Activated T-helper 2 cell treated with anti-CD3 and anti-CD28 coated beads, Interferon-gamma antibody, Interleukin-2, Interleukin-4, amounts not matched to agents 10 μg/mL and 5 μg/mL and 100 μg/mL, durations not matched to agents 14 hours and 24 hours and 36 hours (primary cell): ENCODE data around the gene DCBLD1. TPM values are rescaled to one million over a fixed set of nuclear protein-coding genes. Genes with fewer than 3 reads are reported as not detected.

Source experiments
- DNase-seq: peaks from one replicate; pipeline ENCODE4 v3.0.0; 2021; ENCODE audit warnings: low spot score
- H3K27ac Mint-ChIP-seq: one replicate; pipeline ENCODE4 v1.8.0; 2021; ENCODE audit warnings: mixed read lengths
- H3K27me3 Mint-ChIP-seq: one replicate; pipeline ENCODE4 v1.8.0; 2021; ENCODE audit warnings: low read depth, mixed read lengths
- H3K36me3 Mint-ChIP-seq: one replicate; pipeline ENCODE4 v1.8.0; 2021; ENCODE audit warnings: low read depth, mixed read lengths
- H3K4me1 Mint-ChIP-seq: one replicate; pipeline ENCODE4 v1.8.0; 2021; ENCODE audit warnings: low read depth, mixed read lengths
- H3K4me3 Mint-ChIP-seq: one replicate; pipeline ENCODE4 v1.8.0; 2021; ENCODE audit warnings: low read depth, mild to moderate bottlenecking, moderate library complexity, mixed read lengths
- H3K9me3 Mint-ChIP-seq: one replicate; pipeline ENCODE4 v1.8.0; 2021; ENCODE audit warnings: mixed read lengths
- intact Hi-C: fragments of 100-400 bp; cut with micrococcal nuclease; formaldehyde crosslinking; loops from one replicate; pipeline ENCODE4 v1.15.1; 2023
- total RNA-seq: library from RNA; stranded (reverse); gene quantifications from 2 replicates; pipeline ENCODE4 v1.2.3, GENCODE V29; 2022

DCBLD1 gene
- total RNA-seq, 1 donor from 2014 or later, result 4.0 TPM

DNA sequence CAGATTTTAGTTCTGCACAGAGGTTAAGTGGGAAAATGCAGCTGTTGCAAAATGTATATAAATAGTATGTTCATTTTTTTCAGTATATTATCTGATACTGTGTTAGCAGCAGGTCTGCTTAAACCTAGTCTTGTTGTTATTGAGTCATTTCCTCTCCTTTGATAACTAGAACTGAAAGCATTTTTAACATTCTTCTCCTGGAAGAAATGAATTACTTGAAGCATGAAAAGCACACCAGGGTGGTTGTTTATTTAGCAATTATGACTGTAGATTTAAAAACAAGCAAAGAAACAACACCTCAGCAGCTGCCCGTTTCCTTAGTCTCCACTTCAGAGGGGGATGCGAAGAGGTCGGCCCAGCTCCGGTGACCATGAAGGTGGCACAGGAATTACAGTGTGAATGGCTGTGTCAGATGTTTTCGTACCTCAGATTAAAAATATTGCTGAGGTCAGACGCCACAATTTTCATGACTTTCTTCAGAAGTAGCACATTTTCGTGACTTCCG, 66.4 kb downstream of the DCBLD1 start:
- peak overlapping the region; percentile 68 for H3K4me3 Mint-ChIP-seq
- peaks cover 6% of the 10 kb centered on the region for H3K27me3 Mint-ChIP-seq
- no peaks in the 10 kb centered on the region for H3K9me3 Mint-ChIP-seq

DNA sequence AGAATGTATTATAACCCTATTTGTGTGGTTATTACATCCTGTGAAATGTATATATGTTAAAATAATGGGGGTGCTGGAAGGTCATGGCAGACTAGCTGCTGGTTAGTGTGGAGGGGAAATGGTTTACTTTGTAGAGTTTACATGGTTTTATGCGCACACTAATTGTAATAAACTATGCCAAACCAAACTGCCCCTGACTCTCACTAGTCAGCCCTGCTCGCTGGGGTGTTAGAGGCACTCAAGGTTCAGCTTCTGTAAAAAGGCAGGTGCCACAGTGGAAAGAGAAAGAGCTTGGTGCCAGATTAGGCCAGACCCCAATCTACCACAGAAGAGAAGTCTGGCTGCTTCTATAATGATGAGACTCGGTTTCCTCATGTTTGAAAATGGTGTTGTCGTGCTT, 67.1 kb downstream of the DCBLD1 start:
- Mint-ChIP-seq H3K27ac (peak overlapping the region; percentile 73), H3K27me3 (peaks cover 6% of the 10 kb centered on the region), H3K4me1 (peaks cover 41% of the 10 kb centered on the region), H3K36me3 (peaks cover 9% of the 10 kb centered on the region), H3K4me3 (peak overlapping the region; percentile 62), H3K9me3 (no peaks in the 10 kb centered on the region)
- DNase-seq, result no peak
- intact Hi-C loops, result loop anchor here (2.0 to 5.0 kb wide), 3 partner anchors 19 to 87 kb away; no protein-coding TSS in a partner anchor

More for the DNA sequence above, 66.4 kb downstream of the DCBLD1 start:
- intact Hi-C loops, result loop anchor here (1.0 to 5.0 kb wide), 5 partner anchors 20 to 87 kb away; partner anchors contain the start of genes DCBLD1 and GOPC
- Mint-ChIP-seq H3K27ac (peak overlapping the region; percentile 73), H3K36me3 (peaks cover 9% of the 10 kb centered on the region), H3K4me1 (peaks cover 41% of the 10 kb centered on the region)
- DNase-seq, result peak; percentile 18

DNA sequence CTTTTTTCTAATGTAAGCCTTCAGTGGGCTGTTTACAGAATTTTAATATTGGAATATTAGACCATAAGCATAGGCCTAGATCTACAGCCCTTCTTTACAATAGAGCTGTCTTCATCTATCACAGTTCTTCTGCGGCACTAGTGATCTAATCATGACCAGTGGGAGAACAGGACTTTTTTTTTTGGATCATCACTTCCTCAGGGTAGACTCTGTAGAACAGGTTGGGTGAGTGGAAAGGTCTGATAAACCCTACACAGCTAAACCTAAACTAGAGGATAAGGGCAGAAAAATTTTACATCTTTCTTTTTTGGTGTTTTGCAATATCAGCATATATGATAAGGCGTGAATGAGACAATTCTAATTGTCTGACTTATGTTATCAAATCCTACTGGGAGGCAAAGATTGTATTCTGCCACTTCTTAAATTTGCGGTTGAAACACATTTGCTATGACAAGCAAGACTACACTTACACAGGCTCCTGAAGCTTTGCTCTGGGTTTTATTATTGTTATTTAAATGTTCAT, 67.7 kb downstream of the DCBLD1 start:
- H3K4me3 Mint-ChIP-seq, result no peak overlapping the region
- H3K4me1 Mint-ChIP-seq, result peaks cover 42% of the 10 kb centered on the region
- H3K9me3 Mint-ChIP-seq, result no peaks in the 10 kb centered on the region
- intact Hi-C loops, result no loop called here
- no peak for DNase-seq
- peak overlapping the region; percentile 73 for H3K27ac Mint-ChIP-seq
- H3K27me3 Mint-ChIP-seq, result peaks cover 7% of the 10 kb centered on the region
- peaks cover 9% of the 10 kb centered on the region for H3K36me3 Mint-ChIP-seq

GRCh38 chr6:117550618-117551242, 68.3 kb downstream of the DCBLD1 start:
- H3K36me3 Mint-ChIP-seq, result peaks cover 9% of the 10 kb centered on the region
- intact Hi-C loops, result no loop called here
- DNase-seq, result no peak
- peaks cover 8% of the 10 kb centered on the region for H3K27me3 Mint-ChIP-seq
- no peak overlapping the region for H3K27ac Mint-ChIP-seq
- no peak overlapping the region for H3K4me3 Mint-ChIP-seq
- no peaks in the 10 kb centered on the region for H3K9me3 Mint-ChIP-seq
- H3K4me1 Mint-ChIP-seq, result peaks cover 43% of the 10 kb centered on the region

DNA sequence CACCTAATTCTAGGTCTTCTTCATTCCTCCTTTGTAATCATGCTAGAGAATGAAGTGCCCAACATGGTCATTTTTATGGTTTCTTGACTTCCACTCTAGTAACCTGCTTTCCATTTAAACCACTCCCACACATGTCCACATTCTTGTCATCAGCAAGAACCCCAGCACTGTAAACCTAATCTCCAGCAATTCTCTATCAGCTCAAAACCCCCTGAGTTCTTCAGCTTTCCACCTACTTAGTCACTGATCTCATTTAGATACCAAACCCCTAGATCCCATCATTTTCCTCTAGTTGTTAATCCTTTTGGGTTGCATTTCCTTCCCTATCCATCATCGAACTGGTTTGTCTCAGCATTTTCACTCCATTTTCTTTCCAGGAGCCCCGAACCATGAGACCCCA, 70.1 kb downstream of the DCBLD1 start:
- Mint-ChIP-seq H3K9me3 (no peaks in the 10 kb centered on the region), H3K4me1 (peaks cover 33% of the 10 kb centered on the region), H3K27me3 (peaks cover 2% of the 10 kb centered on the region), H3K4me3 (no peak overlapping the region), H3K36me3 (no peaks in the 10 kb centered on the region), H3K27ac (no peak overlapping the region)
- intact Hi-C loops, result no loop called here
- DNase-seq, result no peak

DNA sequence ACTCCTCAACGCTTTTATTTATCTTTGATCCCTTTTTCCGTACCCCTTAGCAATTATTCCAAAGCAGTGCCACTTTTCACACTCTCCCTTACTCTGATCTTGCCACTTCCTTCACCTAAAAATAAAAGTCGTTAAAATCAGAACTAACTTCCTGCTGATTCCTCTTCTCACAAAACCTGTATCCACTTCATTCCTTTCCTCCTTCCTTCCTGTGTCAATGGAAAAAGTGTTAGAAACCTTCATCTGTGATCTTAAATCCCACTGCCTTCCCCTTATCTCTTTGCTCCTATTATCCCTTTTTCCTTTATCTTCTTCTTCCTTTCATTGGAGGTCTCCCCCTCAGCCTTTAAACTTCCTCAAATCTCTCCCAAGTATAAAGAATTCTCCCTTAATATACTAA, 70.7 kb downstream of the DCBLD1 start:
- Mint-ChIP-seq H3K36me3 (no peaks in the 10 kb centered on the region), H3K27ac (no peak overlapping the region), H3K4me3 (no peak overlapping the region), H3K9me3 (no peaks in the 10 kb centered on the region), H3K4me1 (peaks cover 31% of the 10 kb centered on the region), H3K27me3 (peaks cover 2% of the 10 kb centered on the region)
- no peak for DNase-seq
- intact Hi-C loops, result no loop called here

DNA sequence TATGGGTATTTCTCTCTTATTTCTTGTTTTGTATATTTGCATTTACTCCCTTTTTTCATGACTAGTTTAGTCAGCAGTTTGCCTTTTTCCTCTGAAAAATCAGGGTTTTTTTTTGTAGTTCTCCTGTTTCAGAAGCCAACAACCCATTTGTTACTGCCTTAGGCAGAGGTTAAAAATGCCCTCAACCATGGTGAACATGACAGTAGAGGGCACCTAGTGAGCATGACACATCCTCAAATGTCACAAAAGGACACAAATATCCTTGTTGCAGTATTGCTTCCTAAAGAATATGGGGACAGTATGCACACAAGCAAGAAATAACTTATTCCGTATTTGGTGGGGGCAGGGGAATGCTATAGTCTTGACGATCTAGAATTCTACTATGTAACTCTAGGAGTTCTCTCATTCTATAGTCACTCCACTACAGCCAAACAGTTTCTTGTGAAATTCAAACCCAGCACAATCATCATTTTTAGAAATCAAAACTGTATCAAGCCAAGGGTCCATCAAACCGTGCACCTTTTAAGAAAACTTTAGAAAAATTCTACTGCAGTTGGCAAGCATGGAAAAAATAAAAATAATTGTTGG, 72.9 kb downstream of the DCBLD1 start:
- Mint-ChIP-seq H3K27ac (no peak overlapping the region), H3K36me3 (no peaks in the 10 kb centered on the region), H3K27me3 (peaks cover 2% of the 10 kb centered on the region), H3K9me3 (no peaks in the 10 kb centered on the region), H3K4me1 (peaks cover 10% of the 10 kb centered on the region), H3K4me3 (no peak overlapping the region)
- intact Hi-C loops, result loop anchor here (5.0 kb wide), 1 partner anchor 208 kb away; no protein-coding TSS in a partner anchor
- no peak for DNase-seq

DNA sequence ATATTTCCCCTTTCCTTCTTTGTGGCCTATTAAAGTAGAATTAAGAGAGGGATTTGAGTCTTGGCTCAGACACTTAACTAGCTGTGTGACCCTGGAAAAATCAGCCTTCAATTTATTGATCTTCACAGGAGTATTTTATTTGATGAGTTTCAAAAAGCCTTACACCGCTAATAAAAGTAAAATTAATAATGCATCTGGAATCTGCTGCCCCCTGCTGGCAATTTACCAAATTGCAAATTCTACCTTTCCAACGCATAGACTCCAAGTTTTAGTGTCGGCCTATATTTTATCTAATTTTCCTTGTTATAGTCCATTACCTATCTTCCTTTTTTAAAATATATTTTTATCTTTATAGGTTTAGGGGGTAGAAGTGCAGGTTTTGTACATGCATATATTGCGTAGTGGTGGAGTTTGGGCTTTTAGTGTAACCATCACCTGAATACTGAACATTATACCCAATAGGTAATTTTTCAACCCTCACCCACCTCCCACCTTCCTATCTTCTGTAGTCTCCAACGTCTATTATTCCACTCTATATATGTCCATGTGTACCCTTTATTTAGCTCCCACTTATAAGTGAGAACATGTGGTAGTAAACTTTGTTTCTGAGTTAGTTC, 73.5 kb downstream of the DCBLD1 start:
- intact Hi-C loops, result loop anchor here (1.0 to 5.0 kb wide), 3 partner anchors 49 to 209 kb away; no protein-coding TSS in a partner anchor
- Mint-ChIP-seq H3K36me3 (no peaks in the 10 kb centered on the region), H3K27ac (no peak overlapping the region), H3K4me3 (no peak overlapping the region), H3K9me3 (no peaks in the 10 kb centered on the region), H3K27me3 (peaks cover 2% of the 10 kb centered on the region), H3K4me1 (peaks cover 4% of the 10 kb centered on the region)
- DNase-seq, result peak; percentile 27

GRCh38 chr6:117557951-117558350, 75.5 kb downstream of the DCBLD1 start:
- Mint-ChIP-seq H3K27me3 (peaks cover 2% of the 10 kb centered on the region), H3K4me3 (no peak overlapping the region), H3K36me3 (peaks cover 6% of the 10 kb centered on the region), H3K4me1 (peaks cover 5% of the 10 kb centered on the region), H3K9me3 (no peaks in the 10 kb centered on the region), H3K27ac (no peak overlapping the region)
- no peak for DNase-seq
- intact Hi-C loops, result loop anchor here (2.0 to 5.0 kb wide), 2 partner anchors 47 to 211 kb away; no protein-coding TSS in a partner anchor

DNA sequence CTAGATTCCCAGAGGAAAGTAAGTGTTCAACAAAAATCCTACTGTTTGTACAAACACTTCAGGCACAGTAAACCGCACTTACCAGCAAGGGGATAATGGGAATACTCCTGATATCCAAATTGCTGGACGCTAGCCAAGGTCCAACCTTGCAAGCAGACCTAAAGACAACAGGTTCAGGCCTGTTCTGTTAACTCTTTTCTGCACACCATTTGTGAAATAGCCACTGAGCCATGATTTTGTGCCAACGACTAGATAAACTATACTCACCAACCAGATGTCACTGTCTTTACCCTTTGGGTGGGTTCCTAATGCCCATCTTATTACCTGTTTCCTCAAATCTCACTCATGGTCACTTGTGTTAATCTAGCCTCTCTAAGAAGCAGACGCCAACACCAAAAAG, 76.3 kb downstream of the DCBLD1 start:
- no peak overlapping the region for H3K27ac Mint-ChIP-seq
- peaks cover 2% of the 10 kb centered on the region for H3K27me3 Mint-ChIP-seq
- H3K4me3 Mint-ChIP-seq, result no peak overlapping the region
- intact Hi-C loops, result loop anchor here (5.0 kb wide), 1 partner anchor 212 kb away; no protein-coding TSS in a partner anchor
- H3K4me1 Mint-ChIP-seq, result peaks cover 5% of the 10 kb centered on the region
- no peak for DNase-seq
- H3K9me3 Mint-ChIP-seq, result no peaks in the 10 kb centered on the region
- H3K36me3 Mint-ChIP-seq, result peaks cover 10% of the 10 kb centered on the region

DNA sequence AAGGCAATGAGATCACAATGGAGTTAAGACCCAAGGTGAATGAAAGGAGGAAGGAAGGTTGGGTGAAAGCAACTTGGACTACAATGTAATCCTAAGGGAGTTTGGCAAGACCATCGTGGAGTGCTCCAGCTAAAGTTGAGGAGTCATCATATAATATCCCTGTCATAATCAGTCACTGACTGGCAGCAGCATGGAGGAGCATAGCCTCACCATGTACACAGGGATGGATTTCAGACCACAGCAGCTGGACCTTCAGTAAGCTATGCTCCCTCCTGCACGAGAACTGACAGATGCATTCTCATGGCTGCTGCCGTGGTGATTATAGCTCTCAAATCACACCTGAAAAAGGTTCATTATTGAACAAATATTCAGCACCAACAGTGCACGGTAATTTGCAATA, 76.8 kb downstream of the DCBLD1 start:
- Mint-ChIP-seq H3K4me3 (no peak overlapping the region), H3K9me3 (no peaks in the 10 kb centered on the region), H3K27me3 (peaks cover 2% of the 10 kb centered on the region), H3K36me3 (peaks cover 10% of the 10 kb centered on the region), H3K4me1 (peaks cover 5% of the 10 kb centered on the region), H3K27ac (no peak overlapping the region)
- no peak for DNase-seq
- intact Hi-C loops, result loop anchor here (5.0 kb wide), 1 partner anchor 212 kb away; no protein-coding TSS in a partner anchor

- Mint-ChIP-seq H3K27me3 (no peaks in the 10 kb centered on the region), H3K27ac (no peak overlapping the region), H3K36me3 (peaks cover 19% of the 10 kb centered on the region)
These were observed 78.7 kb downstream of the DCBLD1 start for GRCh38 chr6:117561128-117561527.

More at GRCh38 chr6:117561128-117561527, 78.7 kb downstream of the DCBLD1 start:
- H3K4me1 Mint-ChIP-seq, result peaks cover 4% of the 10 kb centered on the region
- H3K4me3 Mint-ChIP-seq, result no peak overlapping the region
- intact Hi-C loops, result no loop called here
- no peak for DNase-seq
- H3K9me3 Mint-ChIP-seq, result no peaks in the 10 kb centered on the region
